Measurements from ENCODE around the gene STYXL2. TPM values are rescaled to one million over a fixed set of nuclear protein-coding genes. Genes with fewer than 3 reads are reported as not detected.

The STYXL2 gene
- total RNA-seq, 1 experiment from 2014 or later = not detected

- intact Hi-C loops (cut with micrococcal nuclease) = no loop called here
- Mint-ChIP-seq H3K27me3 (ENCODE audit: insufficient read depth, unreplicated experiment) (peaks cover 35% of the 10 kb centered on the region), H3K36me3 (ENCODE audit: insufficient read depth, unreplicated experiment) (no peaks in the 10 kb centered on the region), H3K27ac (ENCODE audit: low read depth, unreplicated experiment) (no peak overlapping the region), H3K4me1 (ENCODE audit: insufficient read depth, unreplicated experiment) (no peaks in the 10 kb centered on the region), H3K9me3 (ENCODE audit: unreplicated experiment) (no peaks in the 10 kb centered on the region), H3K4me3 (ENCODE audit: unreplicated experiment) (no peak overlapping the region)
- POLR2A ChIA-PET = interaction anchor here (0.6 kb wide), 1 partner anchor 39 kb away, joined by 3 read pairs; no protein-coding TSS in a partner anchor
- TF ChIP-seq CTCF (IDR thresholded peaks at IDR 0.05; ENCODE audit: unreplicated experiment) = no peak
- CTCF ChIA-PET = interaction anchor here (0.6 to 1.5 kb wide), 6 partner anchors 10 to 519 kb away, joined by 3 to 6 read pairs (median 4); no protein-coding TSS in a partner anchor
- no TSS peak for BruUV-seq (replicated peaks)
- DNase-seq (ENCODE audit: unreplicated experiment) = no peak
Observed at GRCh38 chr1:167077128-167077867, 16.6 kb upstream of the STYXL2 start.

GRCh38 chr1:167077868-167078210 is 16.0 kb upstream of the STYXL2 start:
- ChIA-PET POLR2A (interaction anchor here (0.6 kb wide), 1 partner anchor 38 kb away, joined by 3 read pairs; no protein-coding TSS in a partner anchor), CTCF (interaction anchor here (0.6 to 1.3 kb wide), 2 partner anchors 11 to 347 kb away, joined by 3 read pairs; no protein-coding TSS in a partner anchor)
- no peak overlapping the region for H3K27ac Mint-ChIP-seq (ENCODE audit: low read depth, unreplicated experiment)
- no peak for DNase-seq (ENCODE audit: unreplicated experiment)
- H3K27me3 Mint-ChIP-seq (ENCODE audit: insufficient read depth, unreplicated experiment) = peaks cover 35% of the 10 kb centered on the region
- no peaks in the 10 kb centered on the region for H3K9me3 Mint-ChIP-seq (ENCODE audit: unreplicated experiment)
- no peak for TF ChIP-seq CTCF (IDR thresholded peaks at IDR 0.05; ENCODE audit: unreplicated experiment)
- BruUV-seq (replicated peaks) = no TSS peak
- intact Hi-C loops (cut with micrococcal nuclease) = no loop called here
- H3K36me3 Mint-ChIP-seq (ENCODE audit: insufficient read depth, unreplicated experiment) = no peaks in the 10 kb centered on the region
- no peaks in the 10 kb centered on the region for H3K4me1 Mint-ChIP-seq (ENCODE audit: insufficient read depth, unreplicated experiment)
- no peak overlapping the region for H3K4me3 Mint-ChIP-seq (ENCODE audit: unreplicated experiment)

GRCh38 chr1:167081594-167082156 is 12.2 kb upstream of the STYXL2 start:
- DNase-seq (ENCODE audit: unreplicated experiment) = no peak
- no peak overlapping the region for H3K27ac Mint-ChIP-seq (ENCODE audit: low read depth, unreplicated experiment)
- no peak overlapping the region for H3K4me3 Mint-ChIP-seq (ENCODE audit: unreplicated experiment)
- intact Hi-C loops (cut with micrococcal nuclease) = no loop called here
- H3K27me3 Mint-ChIP-seq (ENCODE audit: insufficient read depth, unreplicated experiment) = peaks cover 35% of the 10 kb centered on the region
- POLR2A ChIA-PET = no interaction called here
- no peaks in the 10 kb centered on the region for H3K36me3 Mint-ChIP-seq (ENCODE audit: insufficient read depth, unreplicated experiment)
- H3K4me1 Mint-ChIP-seq (ENCODE audit: insufficient read depth, unreplicated experiment) = no peaks in the 10 kb centered on the region
- CTCF ChIA-PET = interaction anchor here (1.2 to 5.1 kb wide), 6 partner anchors 9 to 186 kb away, joined by 3 to 29 read pairs (median 4); partner anchors contain the start of gene GPA33
- no TSS peak for BruUV-seq (replicated peaks)
- no peak for TF ChIP-seq CTCF (IDR thresholded peaks at IDR 0.05; ENCODE audit: unreplicated experiment)
- H3K9me3 Mint-ChIP-seq (ENCODE audit: unreplicated experiment) = no peaks in the 10 kb centered on the region

GRCh38 chr1:167082511-167083027 is 11.3 kb upstream of the STYXL2 start:
- Mint-ChIP-seq H3K4me1 (ENCODE audit: insufficient read depth, unreplicated experiment) (no peaks in the 10 kb centered on the region), H3K36me3 (ENCODE audit: insufficient read depth, unreplicated experiment) (no peaks in the 10 kb centered on the region), H3K27me3 (ENCODE audit: insufficient read depth, unreplicated experiment) (peaks cover 35% of the 10 kb centered on the region), H3K4me3 (ENCODE audit: unreplicated experiment) (no peak overlapping the region), H3K9me3 (ENCODE audit: unreplicated experiment) (no peaks in the 10 kb centered on the region), H3K27ac (ENCODE audit: low read depth, unreplicated experiment) (no peak overlapping the region)
- no peak for TF ChIP-seq CTCF (IDR thresholded peaks at IDR 0.05; ENCODE audit: unreplicated experiment)
- CTCF ChIA-PET = interaction anchor here (0.7 to 5.1 kb wide), 7 partner anchors 12 to 451 kb away, joined by 3 to 29 read pairs (median 4); partner anchors contain the start of gene STYXL2
- POLR2A ChIA-PET = no interaction called here
- intact Hi-C loops (cut with micrococcal nuclease) = no loop called here
- BruUV-seq (replicated peaks) = no TSS peak
- DNase-seq (ENCODE audit: unreplicated experiment) = peak; percentile 38
